CD4-positive, alpha-beta T cell treated with Interleukin-12 subunit alpha and Interleukin-12 subunit beta, for 1 hour (primary cell): Measurements from ENCODE around the gene SLC30A1.

ENCODE experiments used
- DNase-seq: peaks from one replicate; pipeline ENCODE4 v3.0.0-alpha.2; 2020

SLC30A1 gene

DNA sequence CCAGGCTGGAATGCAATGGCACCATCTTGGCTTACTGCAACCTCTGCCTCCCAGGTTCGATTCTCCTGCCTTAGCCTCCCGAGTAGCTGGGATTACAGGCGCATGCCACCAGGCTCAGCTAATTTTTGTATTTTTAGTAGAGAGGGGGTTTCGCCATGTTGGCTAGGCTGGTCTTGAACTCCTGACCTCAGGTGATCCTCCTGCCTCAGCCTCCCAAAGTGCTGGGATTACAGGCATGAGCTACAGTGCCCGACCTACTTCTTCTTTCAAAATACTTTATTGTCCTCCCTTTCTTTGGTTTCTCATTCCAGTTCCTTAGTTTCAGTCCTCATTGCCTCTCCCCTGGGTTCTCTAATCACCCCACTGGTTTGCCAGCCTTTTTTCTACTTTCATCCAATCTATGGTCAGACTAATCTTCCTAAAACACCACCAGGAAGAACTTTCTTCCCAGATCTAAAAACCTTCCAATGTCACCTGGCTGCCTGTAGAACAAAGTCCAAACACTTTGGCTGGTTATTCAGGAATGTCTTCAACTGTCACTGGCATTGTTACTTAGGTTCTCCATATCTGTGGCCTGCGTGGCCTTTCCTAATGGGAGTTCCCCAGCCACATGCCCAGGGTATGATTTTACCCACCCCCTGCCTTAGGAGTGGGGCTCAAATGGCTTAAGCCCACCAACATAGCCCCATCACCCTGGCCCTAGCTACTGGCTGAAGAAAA lies 29.0 kb upstream of the SLC30A1 start:
- no peak for DNase-seq

DNA sequence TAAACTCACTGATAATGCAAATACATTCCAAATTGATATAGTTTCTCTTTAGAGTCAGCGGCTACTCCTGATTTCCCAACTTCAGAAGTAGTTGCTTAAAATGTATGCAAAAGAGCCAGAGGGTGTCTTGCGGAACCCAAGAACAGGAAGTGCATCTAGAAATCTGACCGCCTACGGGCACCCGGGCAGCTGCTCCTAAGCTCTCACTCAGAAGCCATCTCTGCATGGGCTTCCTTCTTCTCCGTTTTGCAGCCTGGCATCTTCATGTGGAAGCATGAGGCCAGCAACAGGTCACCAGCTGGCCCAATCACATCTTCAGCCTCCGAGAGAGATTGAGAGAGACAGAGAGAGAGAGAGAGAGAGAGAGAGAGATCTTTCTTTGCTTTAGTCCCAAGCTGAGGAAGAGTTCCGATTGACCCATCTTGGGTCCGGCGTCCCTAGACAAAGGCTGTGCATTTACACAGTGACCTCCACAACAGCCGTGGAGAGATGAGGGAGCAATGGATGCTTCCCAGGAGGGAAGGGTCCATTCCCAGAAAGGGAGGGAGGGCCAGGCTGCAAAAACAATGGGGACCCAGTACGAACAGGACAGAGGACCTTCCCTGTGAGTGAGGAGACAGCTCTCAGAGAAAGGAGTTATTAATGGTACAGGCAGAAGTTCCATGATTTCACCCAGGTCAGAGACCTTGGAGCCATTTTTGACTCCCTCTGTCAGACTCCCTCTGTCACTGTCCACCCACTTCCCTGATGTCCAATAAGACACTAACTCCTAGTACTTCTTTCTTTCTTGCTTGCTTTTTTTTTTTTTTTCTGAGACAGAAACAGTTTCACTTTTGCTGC lies 28.2 kb upstream of the SLC30A1 start:
- peak; percentile 19 for DNase-seq

DNA sequence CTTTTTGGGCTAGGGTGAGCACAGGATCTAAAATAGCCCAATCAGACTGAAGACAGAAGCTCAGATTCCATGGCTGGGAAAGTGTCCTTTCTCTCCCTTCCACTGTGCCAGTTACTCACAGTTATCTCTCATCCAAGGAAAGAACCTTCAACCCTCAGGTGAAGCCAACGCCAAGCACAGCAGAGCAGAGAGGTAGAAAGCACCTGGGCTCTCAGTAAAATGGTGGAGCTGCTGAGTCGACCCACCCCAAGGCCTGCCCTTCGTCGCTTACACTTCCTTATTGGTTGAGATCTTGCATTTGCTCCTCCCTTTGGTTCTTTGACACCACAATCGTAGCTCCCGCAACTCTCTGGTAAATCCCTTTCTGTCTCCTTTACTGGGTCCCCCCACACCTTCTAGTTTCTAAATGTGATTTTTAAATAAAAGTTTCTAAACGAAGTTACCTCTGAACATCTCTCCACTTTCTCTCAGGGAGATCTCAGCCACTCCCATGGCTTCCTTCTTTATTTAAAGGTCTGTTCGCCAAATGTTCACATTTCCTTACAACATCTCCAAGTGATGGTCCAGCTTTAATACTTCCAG lies 27.5 kb upstream of the SLC30A1 start:
- peak; percentile 17 for DNase-seq

DNA sequence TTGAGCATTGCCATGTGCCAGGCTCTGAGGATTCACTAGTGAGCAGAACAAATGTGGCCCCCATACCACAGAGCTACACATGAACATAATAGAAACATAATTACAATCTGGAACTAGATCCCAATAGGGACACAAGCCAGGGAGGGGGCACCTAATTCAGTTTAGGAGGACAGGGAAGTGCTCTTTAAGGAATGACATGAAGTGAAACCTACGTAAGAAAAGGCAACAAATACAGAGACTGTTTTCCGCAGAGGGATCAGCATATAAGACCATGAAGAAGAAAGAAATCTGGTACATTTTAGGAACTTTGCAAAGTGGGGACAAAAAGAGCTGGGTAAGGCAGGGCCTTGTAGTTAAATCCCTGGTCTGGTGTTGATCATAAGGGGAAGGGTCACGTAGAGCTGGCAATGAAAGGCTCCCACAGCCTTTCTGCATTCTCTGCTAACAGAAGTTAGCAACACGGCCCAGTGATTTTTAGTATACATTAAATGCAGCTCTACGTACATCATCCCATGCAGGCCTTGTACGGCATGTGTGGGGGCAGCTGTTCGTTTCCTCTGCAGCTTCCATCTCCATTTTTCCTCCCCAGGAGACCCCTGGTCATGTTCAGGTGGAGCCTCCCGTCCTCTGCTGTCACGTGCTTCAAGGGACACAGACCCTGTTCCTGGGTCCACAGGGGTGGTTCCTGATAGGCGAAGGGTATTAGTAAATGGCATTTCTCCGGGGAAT lies 26.8 kb upstream of the SLC30A1 start:
- DNase-seq = no peak

DNA sequence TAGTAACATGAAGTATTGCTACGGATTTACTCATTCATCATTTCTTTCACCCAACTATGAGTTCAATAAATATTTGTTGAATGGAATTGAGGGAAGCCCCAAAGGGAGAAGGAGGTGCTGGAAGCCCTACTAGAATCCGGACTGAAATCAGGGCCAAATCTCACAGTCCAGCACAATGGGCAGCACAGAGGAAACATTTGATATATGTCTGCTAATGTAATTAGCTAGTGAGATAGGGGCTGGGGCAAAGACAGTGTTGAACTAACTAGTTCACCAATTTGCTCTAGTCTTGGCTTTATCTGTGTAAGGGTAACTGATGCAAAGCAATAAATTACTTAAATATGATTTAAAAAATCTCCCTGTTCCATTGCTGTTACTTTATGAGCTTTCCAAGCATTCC lies 26.1 kb upstream of the SLC30A1 start:
- DNase-seq = no peak

DNA sequence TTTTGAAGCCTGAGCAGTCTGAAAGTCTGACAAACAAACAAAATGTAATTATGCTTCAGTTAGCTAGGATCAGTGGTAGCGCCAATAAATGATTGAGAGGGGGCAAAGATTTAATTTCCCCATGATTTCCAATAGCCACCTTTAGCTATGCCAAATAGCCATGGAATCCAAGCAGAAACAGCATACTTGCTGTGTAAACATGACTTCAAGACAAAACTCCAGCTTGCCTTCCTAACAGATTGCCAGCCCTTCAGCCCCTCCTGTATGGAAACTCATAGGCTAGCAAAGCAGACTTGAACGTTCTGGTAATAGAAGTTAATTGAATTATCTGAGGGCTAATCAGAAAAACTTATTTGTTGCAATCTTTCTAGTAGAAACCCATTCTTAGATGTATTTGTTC lies 25.6 kb upstream of the SLC30A1 start:
- DNase-seq = no peak

DNA sequence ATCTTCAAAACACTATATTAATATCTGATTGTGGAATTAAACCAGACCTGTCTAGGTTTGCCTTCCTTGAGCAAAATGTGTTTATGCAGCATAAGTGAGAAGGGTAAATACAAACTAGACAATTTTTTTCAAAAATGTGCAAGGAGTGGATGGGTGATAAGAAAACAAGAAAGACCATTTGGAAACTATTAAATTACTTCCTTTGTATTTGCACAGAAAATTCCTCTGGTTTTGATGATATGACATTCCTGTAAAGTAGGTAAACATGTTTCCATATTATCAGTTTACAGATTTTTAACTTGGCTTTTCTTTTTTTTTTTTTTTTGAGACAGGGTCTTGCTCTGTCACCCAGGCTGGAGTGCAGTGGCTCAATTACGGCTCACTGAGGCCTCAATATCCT lies 24.8 kb upstream of the SLC30A1 start:
- no peak for DNase-seq

DNA sequence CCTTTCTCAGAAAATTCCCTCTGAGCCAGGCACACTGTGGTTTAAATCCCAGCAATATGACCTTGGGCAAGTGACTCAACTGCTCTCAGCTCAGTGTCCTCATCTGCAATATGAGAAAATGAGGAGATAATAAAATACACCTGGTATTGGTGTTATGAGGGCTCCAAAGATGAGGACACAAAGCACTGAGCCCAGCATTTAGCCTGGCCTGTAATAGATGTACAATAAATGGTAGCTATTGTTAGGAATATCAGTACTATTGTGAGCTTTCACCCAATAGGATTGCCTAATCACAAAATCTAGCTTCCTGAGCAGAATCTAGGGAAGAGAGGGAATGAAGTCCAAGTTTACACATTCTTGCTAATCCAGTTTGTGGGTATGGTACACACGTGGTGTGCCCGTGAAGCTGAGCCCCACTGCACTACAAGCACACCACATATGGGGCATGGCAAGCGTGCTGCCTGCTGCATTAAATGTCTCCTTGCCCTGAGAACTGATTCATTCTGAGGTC lies 24.3 kb upstream of the SLC30A1 start:
- no peak for DNase-seq

DNA sequence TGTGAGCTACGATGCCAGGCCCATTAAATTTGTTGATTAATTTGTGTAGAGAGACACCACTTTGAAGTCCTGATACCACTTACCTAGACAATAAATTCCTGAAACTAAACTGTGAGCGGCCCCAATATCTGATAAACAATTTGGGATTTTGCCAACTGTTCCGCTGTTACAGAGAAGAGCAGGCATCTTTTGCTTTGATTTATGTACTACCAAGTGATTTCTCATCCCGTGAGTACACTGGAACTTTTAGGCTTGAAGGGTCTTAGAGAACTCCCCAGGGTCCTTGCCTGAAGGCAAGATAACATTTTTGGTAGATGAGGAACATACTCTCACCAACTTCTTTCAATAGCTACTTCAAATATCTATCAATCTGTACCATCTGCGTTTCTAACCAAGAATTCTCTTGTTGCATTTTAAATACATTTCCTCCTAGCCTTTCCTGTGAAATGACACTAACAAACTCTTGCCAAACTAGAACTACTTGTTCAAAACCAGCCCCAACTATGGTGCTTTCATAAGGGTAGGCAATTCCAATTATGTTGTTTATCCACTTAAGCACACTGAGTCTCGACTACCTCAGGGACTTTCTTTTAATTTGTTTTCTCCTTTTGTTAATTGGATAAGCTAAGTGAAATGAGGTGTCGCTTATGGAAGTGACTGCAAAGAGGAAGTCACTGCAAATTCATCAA lies 23.2 kb upstream of the SLC30A1 start:
- no peak for DNase-seq

DNA sequence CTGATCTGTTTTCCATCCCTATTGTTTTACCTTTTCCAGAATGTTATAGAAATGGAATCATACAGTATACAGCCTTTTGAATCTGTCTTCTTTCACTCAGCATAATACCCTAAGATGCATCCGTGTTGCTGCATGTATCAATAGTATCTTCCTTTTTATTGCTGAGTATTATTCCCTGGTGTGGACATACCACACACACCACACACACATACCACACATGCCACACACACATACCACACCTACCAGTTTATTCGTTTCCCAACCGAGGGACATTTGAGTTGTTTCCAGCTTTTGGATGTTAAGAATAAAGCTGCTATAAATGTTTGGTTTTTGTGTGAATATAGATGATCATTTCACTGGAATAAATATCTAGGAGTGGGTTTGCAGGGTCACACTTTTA lies 22.2 kb upstream of the SLC30A1 start:
- DNase-seq = no peak

DNA sequence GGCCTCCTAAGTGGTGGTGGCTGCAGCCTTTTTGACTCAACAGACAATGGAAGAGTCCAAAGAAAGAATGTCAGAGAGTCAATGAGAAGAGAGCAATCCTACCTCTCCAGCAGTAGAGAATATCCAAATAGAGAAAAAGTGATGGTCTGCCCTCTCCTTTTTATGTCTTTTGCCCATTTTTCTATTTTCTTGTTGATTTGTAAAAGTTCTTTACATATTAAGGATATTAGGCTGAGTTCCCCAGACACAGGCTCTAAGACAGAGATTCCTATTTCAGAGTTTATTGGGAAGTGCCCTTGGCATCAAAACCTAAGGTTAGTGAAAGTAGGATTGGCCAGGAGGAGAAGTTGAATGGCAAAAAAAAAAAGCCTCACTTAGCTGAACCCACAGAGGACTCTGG lies 20.3 kb upstream of the SLC30A1 start:
- DNase-seq = no peak

DNA sequence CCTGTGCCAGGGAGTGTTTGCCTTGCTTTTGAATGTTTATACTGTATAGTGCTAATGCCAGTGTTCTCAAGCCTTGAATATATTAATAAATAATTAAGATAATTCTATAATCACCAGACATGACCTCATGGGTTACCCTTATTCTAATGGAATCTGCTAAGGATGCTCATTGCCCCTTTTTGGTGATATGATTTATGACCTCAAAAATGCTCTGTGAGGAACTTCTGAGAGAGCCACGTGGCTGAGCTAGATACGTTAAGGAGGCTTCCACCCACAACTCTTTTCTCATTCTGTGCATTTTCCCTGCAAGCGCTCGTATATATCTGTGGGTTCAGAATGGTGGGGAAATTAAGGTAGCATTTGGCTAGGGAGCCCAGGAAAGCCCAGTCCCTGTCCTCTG lies 19.6 kb upstream of the SLC30A1 start:
- DNase-seq = no peak

DNA sequence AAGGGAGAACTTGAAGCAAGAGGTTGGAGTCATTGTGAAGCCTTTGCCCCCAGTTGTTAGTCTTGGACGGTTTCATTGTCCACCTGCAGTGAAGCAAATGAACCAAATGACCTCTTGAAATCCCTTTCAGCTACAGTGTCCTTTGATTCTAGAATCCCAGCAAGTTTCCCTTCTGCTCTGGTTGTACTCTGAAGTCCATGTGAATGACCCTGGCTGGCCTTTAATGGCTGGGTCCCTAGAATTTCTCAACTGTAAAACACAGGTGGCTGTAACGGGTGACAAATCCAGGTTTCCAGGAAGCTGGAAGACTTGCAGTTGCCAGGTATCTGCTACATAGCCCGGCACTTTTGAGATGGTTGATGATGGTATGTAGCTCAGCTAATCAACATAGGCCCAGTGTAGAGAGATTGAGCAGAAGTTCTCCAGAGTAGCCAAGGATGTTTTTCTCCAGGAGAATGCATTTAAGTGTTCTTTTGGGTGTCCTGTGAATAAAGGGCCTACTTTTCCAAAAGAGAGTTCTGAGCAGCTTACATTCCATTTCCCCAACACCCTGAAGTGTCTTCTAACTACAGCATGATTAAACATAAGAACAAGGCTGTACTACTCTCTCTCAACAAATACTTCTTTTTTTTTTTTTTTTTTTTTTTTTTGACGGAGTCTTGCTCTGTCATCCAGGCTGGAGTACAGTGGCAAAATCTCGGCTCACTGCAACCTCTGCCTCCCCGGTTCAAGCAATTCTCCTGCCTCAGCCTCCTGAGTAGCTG lies 17.6 kb upstream of the SLC30A1 start:
- DNase-seq = no peak

DNA sequence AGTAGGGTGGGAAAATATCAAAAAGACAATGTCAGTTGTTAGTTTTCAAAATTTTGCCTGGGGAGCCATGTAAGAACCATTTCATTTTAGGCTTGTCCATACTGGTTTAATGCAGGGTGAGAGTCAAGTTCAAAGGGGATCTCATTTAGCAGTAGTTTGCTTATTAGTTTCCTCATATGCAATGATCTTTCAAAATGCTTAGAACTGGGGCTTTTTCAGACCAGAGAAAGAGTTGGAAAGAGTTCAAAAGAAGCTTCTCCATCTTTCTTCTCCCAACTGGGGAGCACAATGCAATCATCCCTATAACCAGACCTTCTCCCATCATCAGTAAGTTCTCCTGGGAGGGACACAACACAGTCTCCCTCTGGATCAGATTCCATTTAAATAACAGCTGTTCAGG lies 16.5 kb upstream of the SLC30A1 start:
- no peak for DNase-seq

DNA sequence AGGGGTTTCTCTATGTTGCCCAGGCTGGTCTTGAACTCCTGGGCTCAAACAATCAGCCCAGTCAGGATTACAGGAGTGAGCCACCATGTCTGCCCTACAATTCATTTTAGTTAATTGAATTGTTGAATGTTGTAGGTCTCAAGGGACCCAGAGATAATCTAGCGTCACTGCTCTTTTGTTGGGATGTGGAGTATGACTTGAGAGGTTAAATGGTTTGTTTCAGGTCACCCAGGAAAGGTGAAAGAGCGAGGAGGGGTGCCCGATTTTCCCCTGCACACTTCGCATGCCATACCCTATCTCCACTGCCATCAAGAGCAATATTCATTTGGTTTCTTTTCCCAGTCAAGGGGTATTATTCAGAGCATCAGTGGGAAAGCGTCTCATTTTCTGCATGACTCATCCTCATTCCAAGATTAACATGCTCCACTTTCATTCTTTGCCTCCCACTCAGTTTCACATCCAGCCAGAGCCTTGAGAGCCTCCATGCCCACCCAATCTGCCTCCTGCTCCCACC lies 13.1 kb upstream of the SLC30A1 start:
- no peak for DNase-seq

DNA sequence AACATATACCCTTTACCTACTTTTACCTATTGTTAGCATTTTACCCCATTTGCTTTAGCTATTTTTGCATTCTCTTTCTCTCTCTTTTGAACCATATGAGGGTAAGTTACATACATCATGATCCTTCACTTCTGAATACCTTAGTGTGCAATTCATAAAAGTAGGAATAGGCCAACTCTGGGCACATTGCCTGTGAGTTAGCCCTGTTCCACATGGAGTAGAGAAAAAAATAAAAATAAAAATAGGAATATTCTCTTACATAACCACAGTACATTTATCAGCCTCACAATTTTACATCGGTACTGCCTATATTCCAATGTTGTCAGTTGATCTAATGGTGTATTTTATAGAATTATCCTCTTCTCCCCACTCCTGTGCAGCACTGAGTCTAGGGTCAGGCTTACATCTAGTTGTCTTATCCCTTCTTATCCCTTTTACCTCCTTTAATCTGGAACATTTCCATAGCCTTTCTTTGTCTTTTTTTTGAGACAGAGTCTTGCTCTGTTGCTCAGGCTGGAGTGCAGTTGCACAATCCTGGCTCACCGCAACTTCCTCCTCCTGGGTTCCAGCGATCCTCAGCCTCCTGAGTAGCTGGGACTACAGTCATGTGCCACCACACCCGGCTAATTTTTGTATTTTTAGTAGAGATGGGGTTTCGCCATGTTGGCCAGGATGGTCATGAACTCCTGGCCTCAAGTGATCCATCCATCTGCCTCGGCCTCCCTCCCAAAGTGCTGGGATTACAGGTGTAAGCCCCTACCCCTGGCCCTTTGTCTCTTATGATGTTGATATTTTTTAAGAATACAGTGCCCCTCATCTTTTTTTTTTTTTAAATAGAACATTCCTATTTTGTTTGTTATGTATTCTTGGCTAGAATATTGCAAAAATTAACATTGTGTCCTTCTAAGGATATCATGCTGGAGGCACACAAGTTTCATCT lies 11.1 kb upstream of the SLC30A1 start:
- peak; percentile 10 for DNase-seq

DNA sequence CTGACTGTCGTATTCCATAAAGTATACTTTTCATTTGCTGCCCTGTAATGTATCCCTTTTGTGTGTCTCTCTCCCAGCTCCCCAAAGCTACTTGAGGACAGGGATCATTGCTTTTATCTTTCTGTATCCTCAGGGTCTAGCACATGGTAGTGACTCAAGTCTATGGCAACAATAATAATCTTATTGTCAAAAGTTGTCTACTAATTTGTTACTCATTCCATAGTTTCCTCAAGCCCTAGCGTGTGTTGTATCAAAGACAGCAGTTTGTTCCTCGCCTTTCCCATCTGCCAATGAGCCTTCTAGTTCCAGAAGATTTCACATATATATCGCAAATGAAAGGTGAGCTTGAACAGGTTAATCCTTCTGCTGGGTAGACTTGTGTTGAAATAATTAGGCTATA lies 9.8 kb upstream of the SLC30A1 start:
- no peak for DNase-seq

DNA sequence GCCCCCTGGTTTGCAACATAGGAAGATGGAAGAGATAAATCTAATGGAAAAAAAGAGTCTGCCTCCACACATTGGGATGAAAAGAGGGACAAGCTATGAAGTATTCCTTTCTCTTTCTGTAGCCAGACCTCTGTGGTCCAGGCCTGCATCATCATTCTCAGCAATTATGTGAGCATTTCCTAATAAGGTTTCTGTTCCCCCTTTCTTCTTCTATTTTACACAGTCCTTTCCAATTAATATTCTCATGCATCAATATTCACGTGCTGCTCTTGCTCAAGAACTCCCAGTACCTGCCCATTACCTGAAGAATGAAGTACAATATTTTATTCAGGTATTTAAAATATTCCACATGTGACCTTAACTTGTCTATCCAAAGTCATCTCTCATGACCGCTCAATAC lies 8.2 kb upstream of the SLC30A1 start:
- no peak for DNase-seq

DNA sequence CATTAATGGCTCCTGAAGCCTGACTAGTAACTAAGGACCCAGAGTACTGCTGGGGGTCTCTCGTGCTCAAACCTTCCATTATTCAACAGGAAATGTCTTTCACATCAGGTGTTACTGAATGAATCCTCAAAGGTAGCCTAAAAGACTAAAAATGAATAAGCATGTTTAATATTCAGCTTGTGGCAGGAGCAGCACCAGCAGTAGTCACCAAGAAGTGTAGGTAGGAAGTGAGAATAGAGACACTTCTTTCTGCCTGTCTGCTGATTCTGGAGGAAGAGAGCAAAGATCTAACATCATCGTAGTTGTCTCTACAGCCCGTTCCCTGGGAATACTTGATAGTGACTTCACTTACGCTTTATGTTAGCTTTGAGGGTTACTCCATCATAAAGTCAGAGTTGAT lies 7.6 kb upstream of the SLC30A1 start:
- no peak for DNase-seq
